Suprapubic skin (tissue), 4 donors: ENCODE data around the gene CD79A.

Source experiments
- EP300 ChIP-seq: sonication (generic); formaldehyde crosslinking; IDR thresholded peaks from one replicate; pipeline ENCODE4 v1.6.1; 2017; ENCODE audit warnings: antibody characterized with exemption
- POLR2A ChIP-seq, 2 donors: fragments of 450-650 bp; IDR thresholded peaks; one replicate each; pipeline ENCODE4 v1.6.1; 2017; ENCODE audit warnings: antibody characterized with exemption in 2 of 2, mild to moderate bottlenecking in 2 of 2, moderate library complexity in 2 of 2
- POLR2AphosphoS5 ChIP-seq, 3 donors: sonication (generic); formaldehyde crosslinking; IDR thresholded peaks; one replicate each; pipeline ENCODE4 v1.6.1; 2017; ENCODE audit warnings: antibody characterized with exemption in 3 of 3

GRCh38 chr19:41924151-41925145 lies 47.4 kb downstream of the CD79A start:
- TF ChIP-seq EP300 (no peak), POLR2A (IDR thresholded peaks at IDR 0.05) (no peak), POLR2AphosphoS5 (IDR thresholded peaks at IDR 0.05) (no peak)
